H1 (cell line): ENCODE results near the gene MFAP1. TPM values are rescaled to one million over a fixed set of nuclear protein-coding genes. Genes with fewer than 3 reads are reported as not detected.
A peak's percentile ranks its signal among the peaks of the same experiment; 100 is the strongest.

Experiments
- microRNA counts: library from miRNA; unstranded; fragments of <30 nt; microRNA quantifications from one replicate; lab custom pipeline; 2015
- microRNA-seq, 2 experiments: library from miRNA; unstranded; fragments of <30 nt; microRNA quantifications; one replicate each; pipeline versions ENCODE4 to v1.2.0, GENCODE V29; 2016 to 2020; ENCODE audit warnings: borderline microRNAs expressed in 2 of 2, borderline number of aligned reads in 2 of 2, borderline replicate concordance in 1 of 2
- polyA plus RNA-seq, 7 experiments: library from polyadenylated mRNA; depleted of rRNA in 3 of 7; stranded (reverse) in 5 of 7; unstranded in 2 of 7; fragments of >200 nt in 5 of 7; fragments of 200-250 nt in 2 of 7; gene quantifications; 1 replicate in 5 of 7; 2 replicates in 1 of 7; 4 replicates in 1 of 7; pipeline versions ENCODE4 v1.2.1 to v1.2.3, GENCODE V29; 2011 to 2013; ENCODE audit warnings: missing spikeins in 2 of 7, mixed read lengths in 2 of 7
- small RNA-seq: library from polyadenylated mRNA; stranded (forward); fragments of <200 nt; extraction: miRNeasy Mini kit (QIAGEN cat#:217004); gene quantifications from one replicate; pipeline ENCODE3, GENCODE V24; 2013; ENCODE audit not compliant: insufficient read depth
- total RNA-seq: library from RNA; stranded (reverse); fragmentation: NEBNext Ultra II Directional; extraction: Animal tissue kit (Norgen Biotek cat#: 25700); gene quantifications from 2 replicates; pipeline ENCODE4 v1.2.1, GENCODE V29; 2021

Gene MFAP1
- total and polyA plus RNA-seq, 2 of the 8 experiments (the other 6 are each of a cell fraction or from before 2014, with no cell fraction given): 23.6 to 36.7 TPM

MicroRNAs within 50 kb of the gene (microRNA counts, 767-probe panel; counts per million panel counts)
- microRNA hsa-miR-1282 (lab: Ali Mortazavi, UCI): 879 counts per million, percentile 95 among the panel's probes with 10 or more counts

Small RNA genes lying within 50 kb of the gene (microRNA-seq; reads per million reads assigned to microRNA genes)
- gene MIR1282: 0 reads per million in 2 experiments

Small RNA genes lying within 50 kb of the gene (small RNA-seq; reads per million reads assigned to genes)
- gene MIR1282 (not detected), gene RF00019 (not detected)

Other genes with a start within 250 kb of the MFAP1 start
- gene PPIP5K1, start 234.5 kb downstream of the MFAP1 start, total RNA-seq: 18.8 and 24.3 TPM in 2 replicates
- gene PPIP5K1, start 234.5 kb downstream of the MFAP1 start, polyA plus RNA-seq (2011; rRNA removed): 22.7 and 30.4 TPM in 2 replicates
- 27.1 and 30.5 TPM in 2 replicates for gene CKMT1B, start 230.7 kb downstream of the MFAP1 start, total RNA-seq
- 91.3 and 111 TPM in 2 replicates for gene CKMT1B, start 230.7 kb downstream of the MFAP1 start, polyA plus RNA-seq (2011; rRNA removed)
- gene STRC, start 205.9 kb downstream of the MFAP1 start, total RNA-seq: 0.34 and 0.42 TPM in 2 replicates
- 0.41 and 0.57 TPM in 2 replicates for gene STRC, start 205.9 kb downstream of the MFAP1 start, polyA plus RNA-seq (2011; rRNA removed)
- 1.2 TPM in 2 replicates for gene CATSPER2, start 175.8 kb downstream of the MFAP1 start, total RNA-seq
- 0.89 and 1.9 TPM in 2 replicates for gene CATSPER2, start 175.8 kb downstream of the MFAP1 start, polyA plus RNA-seq (2011; rRNA removed)
- 33.8 and 35.0 TPM in 2 replicates for gene CKMT1A, start 130.8 kb downstream of the MFAP1 start, total RNA-seq
- 38.9 and 44.8 TPM in 2 replicates for gene CKMT1A, start 130.8 kb downstream of the MFAP1 start, polyA plus RNA-seq (2011; rRNA removed)
- gene PDIA3, start 78.3 kb downstream of the MFAP1 start, total RNA-seq: 653 and 655 TPM in 2 replicates
- gene PDIA3, start 78.3 kb downstream of the MFAP1 start, polyA plus RNA-seq (2011; rRNA removed): 70.8 and 90.4 TPM in 2 replicates
- gene ELL3, start 47.7 kb downstream of the MFAP1 start, total RNA-seq: 9.2 and 11.0 TPM in 2 replicates
- 13.7 and 15.5 TPM in 2 replicates for gene ELL3, start 47.7 kb downstream of the MFAP1 start, polyA plus RNA-seq (2011; rRNA removed)
- 655 and 672 TPM in 2 replicates for gene SERF2, start 32.4 kb downstream of the MFAP1 start, total RNA-seq
- 999 and 1,376 TPM in 2 replicates for gene SERF2, start 32.4 kb downstream of the MFAP1 start, polyA plus RNA-seq (2011; rRNA removed)
- not detected in 2 replicates for gene SERINC4, start 24.5 kb downstream of the MFAP1 start, total RNA-seq
- gene SERINC4, start 24.5 kb downstream of the MFAP1 start, polyA plus RNA-seq (2011; rRNA removed): 0.08 and 0.14 TPM in 2 replicates
- 9.9 and 17.6 TPM in 2 replicates for gene HYPK, start 24.1 kb downstream of the MFAP1 start, total RNA-seq
- 5.0 and 5.4 TPM in 2 replicates for gene HYPK, start 24.1 kb downstream of the MFAP1 start, polyA plus RNA-seq (2011; rRNA removed)
- 18.9 and 19.6 TPM in 2 replicates for gene WDR76, start 2.3 kb upstream of the MFAP1 start, total RNA-seq
- 2.7 and 4.1 TPM in 2 replicates for gene WDR76, start 2.3 kb upstream of the MFAP1 start, polyA plus RNA-seq (2011; rRNA removed)